ENCODE results near the gene PRSS12.

Gene PRSS12

DNA sequence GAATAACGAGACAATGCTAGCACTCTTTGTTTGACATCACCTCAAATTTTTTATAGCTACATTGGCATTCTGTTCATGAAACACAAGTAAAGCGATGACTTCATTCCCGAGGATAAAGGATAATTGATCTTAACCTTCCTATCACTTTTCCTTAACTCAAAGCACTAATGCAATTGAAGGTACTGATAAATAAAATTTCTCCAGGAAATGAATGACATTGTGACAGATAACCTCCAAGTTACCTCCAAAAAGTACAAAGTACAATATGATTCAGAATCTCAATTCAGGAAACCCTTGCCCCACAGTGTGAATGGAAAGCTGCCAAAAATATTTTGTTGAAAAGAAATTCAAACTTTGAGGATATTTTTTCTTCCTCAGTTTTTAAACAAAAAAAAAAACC, 1.8 kb downstream of the PRSS12 start:
- no peak for DNase-seq (ENCODE audit: low read depth)
- TF ChIP-seq, protein P1, sequence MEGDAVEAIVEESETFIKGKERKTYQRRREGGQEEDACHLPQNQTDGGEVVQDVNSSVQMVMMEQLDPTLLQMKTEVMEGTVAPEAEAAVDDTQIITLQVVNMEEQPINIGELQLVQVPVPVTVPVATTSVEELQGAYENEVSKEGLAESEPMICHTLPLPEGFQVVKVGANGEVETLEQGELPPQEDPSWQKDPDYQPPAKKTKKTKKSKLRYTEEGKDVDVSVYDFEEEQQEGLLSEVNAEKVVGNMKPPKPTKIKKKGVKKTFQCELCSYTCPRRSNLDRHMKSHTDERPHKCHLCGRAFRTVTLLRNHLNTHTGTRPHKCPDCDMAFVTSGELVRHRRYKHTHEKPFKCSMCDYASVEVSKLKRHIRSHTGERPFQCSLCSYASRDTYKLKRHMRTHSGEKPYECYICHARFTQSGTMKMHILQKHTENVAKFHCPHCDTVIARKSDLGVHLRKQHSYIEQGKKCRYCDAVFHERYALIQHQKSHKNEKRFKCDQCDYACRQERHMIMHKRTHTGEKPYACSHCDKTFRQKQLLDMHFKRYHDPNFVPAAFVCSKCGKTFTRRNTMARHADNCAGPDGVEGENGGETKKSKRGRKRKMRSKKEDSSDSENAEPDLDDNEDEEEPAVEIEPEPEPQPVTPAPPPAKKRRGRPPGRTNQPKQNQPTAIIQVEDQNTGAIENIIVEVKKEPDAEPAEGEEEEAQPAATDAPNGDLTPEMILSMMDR (conservative IDR thresholded peaks at IDR 0.05; ENCODE audit: control insufficient read depth, insufficient read depth, low read depth, low read length), result no peak
- no peak overlapping the region for H3K4me3 ChIP-seq (ENCODE audit: control insufficient read depth, low read depth, low read length)

DNA sequence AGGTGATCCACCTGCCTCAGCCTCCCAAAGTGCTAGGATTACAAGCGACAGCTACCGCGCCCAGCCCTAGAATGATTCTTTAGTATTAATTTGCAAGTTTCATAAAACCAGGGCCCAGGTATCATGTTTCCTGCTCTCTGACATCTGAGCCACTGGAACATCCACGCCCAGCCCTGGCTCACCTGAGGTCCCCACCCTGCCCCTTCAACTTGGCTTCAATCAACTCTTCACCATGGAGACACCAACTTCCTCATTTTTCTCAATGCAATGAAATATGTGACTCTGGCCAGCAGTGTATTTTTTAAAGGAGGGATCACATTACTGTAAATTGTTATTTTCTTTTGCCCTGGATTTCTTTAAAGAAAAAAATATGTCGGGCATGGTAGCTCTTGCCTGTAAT, 3.9 kb downstream of the PRSS12 start:
- H3K4me3 ChIP-seq (ENCODE audit: control insufficient read depth, low read depth, low read length), result no peak overlapping the region
- TF ChIP-seq, protein P1 (conservative IDR thresholded peaks at IDR 0.05; ENCODE audit: control insufficient read depth, insufficient read depth, low read depth, low read length), result no peak
- no peak for DNase-seq (ENCODE audit: low read depth)

DNA sequence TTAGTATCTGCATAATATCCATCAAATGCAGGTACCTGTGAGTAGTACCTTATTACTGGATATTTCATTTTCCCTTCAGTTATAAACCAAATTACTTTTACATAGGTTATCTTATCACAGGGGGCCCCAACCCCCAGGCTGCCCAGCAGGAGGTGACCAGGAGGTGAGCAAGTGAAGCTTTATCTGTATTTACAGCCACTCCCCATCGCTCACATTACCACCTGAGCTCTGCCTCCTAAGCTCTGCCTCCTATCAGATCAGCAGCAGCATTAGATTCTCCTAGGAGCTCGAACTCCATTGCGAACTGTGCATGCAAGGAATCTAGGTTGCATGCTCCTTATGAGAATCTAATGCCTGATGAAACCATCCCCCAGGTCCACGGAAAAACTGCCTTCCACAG, 6.3 kb downstream of the PRSS12 start:
- DNase-seq (ENCODE audit: low read depth), result no peak
- no peak overlapping the region for H3K4me3 ChIP-seq (ENCODE audit: control insufficient read depth, low read depth, low read length)
- TF ChIP-seq, protein P1 (conservative IDR thresholded peaks at IDR 0.05; ENCODE audit: control insufficient read depth, insufficient read depth, low read depth, low read length), result no peak

DNA sequence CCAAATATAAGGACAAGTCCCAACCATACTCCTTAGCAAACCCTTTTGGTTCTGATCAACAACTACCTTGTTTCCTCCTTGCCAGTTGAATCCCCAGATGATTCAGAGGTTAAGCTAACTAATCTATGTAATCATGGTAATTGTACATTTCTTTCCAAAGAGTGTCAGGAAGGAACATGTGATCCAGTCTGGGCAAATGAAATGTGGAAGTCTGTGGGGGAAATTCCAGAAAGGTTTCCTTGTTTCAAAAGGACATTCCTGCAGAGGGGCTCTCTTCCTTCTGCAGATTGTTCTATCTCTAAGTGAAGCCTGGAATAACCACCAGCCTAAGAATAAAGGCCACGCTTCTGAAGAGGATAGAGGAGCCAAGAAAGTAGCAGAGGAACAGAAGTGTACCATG, 7.0 kb downstream of the PRSS12 start:
- DNase-seq (ENCODE audit: low read depth), result peak; percentile 20
- no peak overlapping the region for H3K4me3 ChIP-seq (ENCODE audit: control insufficient read depth, low read depth, low read length)
- TF ChIP-seq, protein P1 (conservative IDR thresholded peaks at IDR 0.05; ENCODE audit: control insufficient read depth, insufficient read depth, low read depth, low read length), result no peak

DNA sequence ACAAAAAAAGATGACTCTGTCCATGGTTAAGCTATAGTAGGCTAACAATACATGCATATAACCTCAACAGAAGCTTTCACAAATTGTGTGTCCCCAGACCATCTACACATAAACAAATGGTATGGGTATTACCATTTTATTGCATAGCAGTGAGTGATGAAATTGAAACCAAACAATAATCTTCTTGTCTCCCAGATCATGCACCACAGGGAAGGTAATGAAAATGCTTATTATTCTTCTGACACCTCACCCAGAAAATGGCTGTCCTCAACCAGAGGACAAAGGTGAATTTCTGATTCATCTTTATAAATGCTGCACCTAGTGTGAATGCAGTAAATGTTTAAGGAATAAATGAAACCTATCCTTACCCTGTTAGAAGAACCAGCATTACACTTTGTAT, 8.0 kb downstream of the PRSS12 start:
- DNase-seq (ENCODE audit: low read depth), result no peak
- no peak overlapping the region for H3K4me3 ChIP-seq (ENCODE audit: control insufficient read depth, low read depth, low read length)
- TF ChIP-seq, protein P1 (conservative IDR thresholded peaks at IDR 0.05; ENCODE audit: control insufficient read depth, insufficient read depth, low read depth, low read length), result no peak

DNA sequence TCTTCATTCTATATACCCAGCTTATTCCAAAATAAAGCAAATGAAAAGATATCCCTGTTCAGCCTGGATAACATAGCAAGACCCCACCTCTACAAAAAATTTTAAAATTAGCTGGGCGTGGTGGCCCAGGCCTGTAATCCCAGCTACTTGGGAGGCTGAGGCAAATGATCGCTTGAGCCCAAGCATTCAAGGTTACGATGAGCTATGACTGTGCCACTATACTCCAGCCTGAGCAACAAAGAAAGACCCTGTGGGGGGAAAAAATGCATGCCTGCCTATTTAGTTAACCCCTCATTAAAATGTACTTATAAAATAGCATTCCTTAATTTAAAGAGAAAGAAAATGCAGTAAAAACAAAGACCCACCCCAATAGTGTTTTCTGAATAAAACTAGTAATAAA, 9.3 kb downstream of the PRSS12 start:
- no peak for DNase-seq (ENCODE audit: low read depth)
- TF ChIP-seq, protein P1 (conservative IDR thresholded peaks at IDR 0.05; ENCODE audit: control insufficient read depth, insufficient read depth, low read depth, low read length), result no peak
- H3K4me3 ChIP-seq (ENCODE audit: control insufficient read depth, low read depth, low read length), result no peak overlapping the region

DNA sequence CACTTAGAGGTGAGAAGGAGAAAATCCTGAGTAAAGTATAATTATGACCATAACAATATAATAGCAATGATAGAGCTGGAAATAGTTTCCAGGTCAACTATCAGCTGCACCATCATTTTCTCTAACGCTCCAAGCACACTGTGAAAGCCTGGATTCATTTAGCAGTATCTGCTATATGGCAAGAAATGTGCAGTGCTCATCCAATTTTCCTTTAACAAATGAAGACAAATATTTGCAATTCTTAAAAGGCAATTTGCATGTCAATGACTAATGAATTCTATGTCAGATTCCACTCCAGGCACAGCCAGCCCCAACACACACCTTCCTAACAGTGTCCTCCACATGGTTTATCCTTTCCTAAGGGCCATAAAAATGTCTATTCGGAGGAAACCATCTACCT, 12.7 kb downstream of the PRSS12 start:
- TF ChIP-seq, protein P1 (conservative IDR thresholded peaks at IDR 0.05; ENCODE audit: control insufficient read depth, insufficient read depth, low read depth, low read length), result no peak
- DNase-seq (ENCODE audit: low read depth), result no peak
- no peak overlapping the region for H3K4me3 ChIP-seq (ENCODE audit: control insufficient read depth, low read depth, low read length)
